Epidermal melanocyte (primary cell): ENCODE measurements around the gene PTPRE.

Experiments used
- DNase-seq: peaks from one replicate; pipeline ENCODE4 v3.0.0; 2011; ENCODE audit warnings: low spot score; ENCODE audit not compliant: insufficient read length

The PTPRE gene

GRCh38 chr10:128022261-128023196, 115.6 kb downstream of the PTPRE start:
- no peak for DNase-seq

DNA sequence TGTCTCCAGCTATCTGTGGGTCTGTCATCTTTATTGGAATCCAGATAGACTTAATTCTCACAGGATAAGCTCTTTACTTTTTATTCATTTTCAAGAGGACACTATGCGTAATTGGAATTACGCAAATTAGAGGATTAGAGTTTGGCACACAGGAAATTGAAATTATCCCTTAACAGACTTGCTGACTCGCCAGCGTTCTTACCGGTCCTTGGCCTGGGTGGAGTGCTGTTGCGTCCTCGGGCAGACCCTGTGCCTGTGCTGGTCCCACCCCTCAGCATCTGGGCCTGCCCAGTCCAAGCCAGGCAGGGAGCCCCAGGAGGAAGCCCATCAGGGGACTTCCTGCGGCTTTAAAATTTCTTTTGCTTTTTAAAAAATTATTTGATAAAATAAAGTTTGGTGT, 117.5 kb downstream of the PTPRE start:
- DNase-seq, result no peak

GRCh38 chr10:128025437-128025836, 118.5 kb downstream of the PTPRE start:
- DNase-seq, result no peak

DNA sequence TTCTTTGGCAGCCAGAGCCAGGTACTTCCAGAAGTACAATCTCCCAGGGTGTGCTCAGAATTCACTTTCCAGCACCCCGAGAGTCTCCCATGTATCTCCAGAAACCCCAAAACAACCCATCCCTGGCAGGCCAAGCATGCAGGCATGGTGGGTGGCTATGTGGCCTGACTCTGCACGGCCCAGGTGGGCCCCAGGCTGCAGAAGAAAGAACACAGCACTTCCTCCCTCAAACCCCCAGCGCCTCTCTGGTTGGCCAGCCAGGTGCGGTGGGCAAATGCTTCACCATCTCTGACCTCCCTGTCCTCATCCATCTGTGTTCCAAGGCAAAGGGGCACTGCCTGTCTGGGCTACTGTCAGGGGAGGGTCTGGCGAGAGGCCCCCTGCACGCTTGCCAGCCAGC, 119.0 kb downstream of the PTPRE start:
- DNase-seq, result no peak

GRCh38 chr10:128026615-128027300, 119.9 kb downstream of the PTPRE start:
- no peak for DNase-seq

DNA sequence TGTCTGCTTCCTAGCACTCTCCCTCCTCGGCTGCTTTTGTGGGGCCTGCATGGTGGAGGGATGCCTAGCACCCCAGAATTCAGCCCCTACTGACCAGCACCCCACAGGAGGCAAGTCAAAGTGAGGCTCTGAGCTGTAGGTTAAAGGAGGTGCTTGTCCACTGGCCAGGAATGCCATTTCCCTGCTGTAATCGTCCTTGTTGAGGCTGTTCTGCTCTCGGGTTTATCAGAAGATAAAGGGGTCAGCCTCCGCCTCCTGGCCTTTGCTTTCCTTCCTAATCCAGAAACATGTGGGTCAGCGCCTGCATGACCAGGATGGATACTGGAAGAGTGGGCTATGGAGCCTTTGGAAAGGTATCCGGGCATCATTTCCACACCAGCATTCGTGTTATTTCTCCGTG, 120.4 kb downstream of the PTPRE start:
- no peak for DNase-seq

- DNase-seq, result no peak
Observed at GRCh38 chr10:128027822-128028507, 121.1 kb downstream of the PTPRE start.

DNA sequence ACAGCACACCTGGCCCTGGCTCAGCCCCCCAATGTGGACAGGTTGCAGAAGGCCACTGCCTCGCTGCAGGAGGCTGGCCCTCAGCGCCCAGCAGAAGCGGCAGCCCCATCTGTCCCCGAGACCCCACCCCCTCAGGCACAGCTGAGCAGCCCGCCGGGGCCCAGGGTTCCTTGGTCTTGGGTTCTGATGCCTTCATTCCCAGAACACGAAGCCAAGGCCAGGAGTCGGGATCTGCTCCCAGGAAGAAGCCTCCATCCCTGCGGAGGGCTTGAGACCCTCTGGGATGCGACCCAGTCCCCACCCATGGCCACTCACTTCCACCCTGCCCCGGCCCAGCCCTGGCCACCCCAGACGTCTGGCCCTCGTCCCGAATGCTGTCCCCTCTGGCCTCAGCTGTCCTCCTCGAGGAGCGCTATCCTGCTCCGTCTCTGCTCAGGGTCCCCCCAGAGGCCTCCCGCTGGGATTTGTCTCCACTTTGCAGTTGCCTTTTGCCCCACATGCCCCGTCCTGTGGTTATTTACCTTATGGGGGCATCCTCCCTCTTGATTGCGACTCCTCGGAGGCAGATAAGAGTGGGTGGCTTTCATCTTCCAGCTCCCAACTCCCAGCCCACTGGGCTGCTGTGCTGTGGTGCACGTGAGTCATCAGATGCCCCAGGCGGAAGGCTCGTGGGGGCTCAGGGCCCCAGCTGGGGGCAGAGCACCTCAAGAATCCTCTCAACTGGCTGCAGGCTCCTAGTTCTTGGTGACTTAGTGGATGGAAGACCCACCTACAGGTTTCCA, 121.8 kb downstream of the PTPRE start:
- no peak for DNase-seq

GRCh38 chr10:128029290-128029651, 122.4 kb downstream of the PTPRE start:
- DNase-seq, result no peak

- DNase-seq, result no peak
Observed at GRCh38 chr10:128029731-128030369, 122.9 kb downstream of the PTPRE start.

- no peak for DNase-seq
Observed at GRCh38 chr10:128030498-128031072, 123.7 kb downstream of the PTPRE start.

- no peak for DNase-seq
Observed at GRCh38 chr10:128031216-128031615, 124.3 kb downstream of the PTPRE start.

- no peak for DNase-seq
Observed at GRCh38 chr10:128032466-128032865, 125.6 kb downstream of the PTPRE start.

GRCh38 chr10:128035557-128035973, 128.7 kb downstream of the PTPRE start:
- DNase-seq, result peak; percentile 42

GRCh38 chr10:128036011-128036615, 129.2 kb downstream of the PTPRE start:
- DNase-seq, result no peak

- DNase-seq, result no peak
Observed at GRCh38 chr10:128036746-128037543, 130.0 kb downstream of the PTPRE start.

DNA sequence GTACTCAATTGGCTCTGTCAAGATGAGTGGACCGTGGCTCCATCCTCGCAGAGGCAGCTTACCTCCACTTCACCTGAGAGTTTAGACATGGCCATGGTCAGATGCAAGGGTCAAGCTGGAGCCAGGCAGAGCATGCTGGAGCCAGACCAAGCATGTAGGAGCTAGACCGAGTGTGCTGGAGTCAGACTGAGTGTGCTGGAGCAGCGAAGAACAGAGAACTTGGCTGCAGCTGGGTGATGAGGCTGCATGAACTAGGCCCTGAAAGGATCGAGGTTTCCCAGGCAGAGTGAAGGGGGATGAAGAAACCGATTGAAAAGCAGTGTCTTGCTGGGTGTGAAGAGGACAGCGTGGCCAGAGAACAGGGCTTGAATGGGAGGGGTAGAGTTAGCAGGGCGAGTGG, 133.2 kb downstream of the PTPRE start:
- DNase-seq, result no peak

DNA sequence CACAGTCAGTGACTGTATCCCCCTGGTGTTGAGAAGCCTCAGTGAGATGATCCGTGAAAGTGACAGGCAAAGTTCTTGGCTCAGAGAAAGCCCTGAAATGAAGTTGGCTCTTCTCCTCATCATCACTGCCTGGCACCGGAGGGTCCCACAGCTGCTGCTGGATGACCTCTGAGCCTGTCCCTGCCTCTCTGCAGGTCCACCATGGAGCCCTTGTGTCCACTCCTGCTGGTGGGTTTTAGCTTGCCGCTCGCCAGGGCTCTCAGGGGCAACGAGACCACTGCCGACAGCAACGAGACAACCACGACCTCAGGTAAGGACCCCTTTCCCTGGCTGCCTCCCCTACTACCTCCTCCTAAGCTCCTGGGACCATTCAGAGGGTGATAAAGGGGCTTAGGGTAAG, 133.8 kb downstream of the PTPRE start:
- DNase-seq, result no peak

- no peak for DNase-seq
Observed at GRCh38 chr10:128042131-128042610, 135.3 kb downstream of the PTPRE start.
